ENCODE results near the gene LY86. TPM values are rescaled to one million over a fixed set of nuclear protein-coding genes. Genes with fewer than 3 reads are reported as not detected.

LY86 gene
- total and polyA plus RNA-seq, 10 of the 15 experiments (the other 5 are each of a cell fraction or from before 2014, with no cell fraction given) = 68.2 to 457 (median 128) TPM

DNA sequence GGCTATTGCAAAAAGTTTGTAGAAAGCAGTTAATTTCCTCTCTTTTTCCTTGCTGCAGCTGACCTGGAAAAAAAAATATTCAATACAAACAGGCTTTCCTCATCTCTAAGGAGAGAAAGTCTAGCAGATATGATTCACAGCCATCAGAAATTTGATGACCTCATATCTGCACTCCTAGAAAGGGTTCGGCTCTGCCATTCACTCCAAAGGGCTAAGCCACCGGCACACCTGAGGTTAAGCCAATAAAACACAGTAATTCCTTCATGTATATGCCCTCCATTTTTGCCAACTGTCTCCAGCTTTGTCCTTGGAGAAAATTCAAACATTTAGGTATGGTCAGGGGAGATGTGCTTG, 18.7 kb upstream of the LY86 start:
- peaks cover 2 to 12% of the 10 kb centered on the region in 2 experiments; a peak in 3 of 4 replicates for H3K36me3 ChIP-seq (ENCODE audit: control insufficient read depth in 2 of 2, insufficient read depth in 2 of 2, low read length in 1 of 2)
- H3K4me3 ChIP-seq = no peak overlapping the region
- ATAC-seq (no peak), FAIRE-seq (no peak), DNase-seq (ENCODE audit: low read depth, low spot score) (no peak)
- CTCF ChIA-PET = interaction anchor here (0.6 to 0.9 kb wide), 3 partner anchors 12 to 494 kb away, joined by 3 to 6 read pairs (median 3); no protein-coding TSS in a partner anchor
- RAD21 ChIA-PET (ENCODE audit: unreplicated experiment) = interaction anchor here (1.3 kb wide), 2 partner anchors 11 to 18 kb away, joined by 3 read pairs; no protein-coding TSS in a partner anchor
- H3K9me3 ChIP-seq (replicated peaks; ENCODE audit: control insufficient read depth, insufficient read depth, low read length) = peaks cover 10% of the 10 kb centered on the region
- no peaks in the 10 kb centered on the region for H4K20me1 ChIP-seq (ENCODE audit: control insufficient read depth, insufficient read depth)
- H3K4me1 ChIP-seq (ENCODE audit: control insufficient read depth, insufficient read depth, low read length) = no peaks in the 10 kb centered on the region
- TF ChIP-seq RELA (IDR thresholded peaks at IDR 0.05; ENCODE audit: borderline replicate concordance, partially characterized antibody) (no peak), EED (IDR thresholded peaks at IDR 0.05; ENCODE audit: low read depth) (no peak), CHD2 (IDR thresholded peaks at IDR 0.05; ENCODE audit: borderline replicate concordance, low read depth, low read length) (no peak), FOXK2 (IDR thresholded peaks at IDR 0.05) (no peak), RCOR1 (conservative IDR thresholded peaks at IDR 0.05; ENCODE audit: low read depth, low read length) (no peak), IKZF1 (conservative IDR thresholded peaks at IDR 0.05) (no peak), IKZF2 (IDR thresholded peaks at IDR 0.05) (no peak), CHD4 (IDR thresholded peaks at IDR 0.05) (no peak), PML (IDR thresholded peaks at IDR 0.05; ENCODE audit: low read length) (no peak), SPI1 (IDR thresholded peaks at IDR 0.05; ENCODE audit: borderline replicate concordance, insufficient read depth, low read depth, low read length) (no peak), MYC (IDR thresholded peaks at IDR 0.05; ENCODE audit: insufficient read depth, insufficient read length, insufficient replicate concordance, low read length, severe bottlenecking) (no peak), ZSCAN29 (IDR thresholded peaks at IDR 0.05) (no peak), POU2F2 (IDR thresholded peaks at IDR 0.05; ENCODE audit: borderline replicate concordance, low read depth, low read length) (no peak), BHLHE40 (IDR thresholded peaks at IDR 0.05; ENCODE audit: borderline replicate concordance in 1 of 2, low read depth in 2 of 2, low read length in 1 of 2) (no peak), NRF1 (conservative IDR thresholded peaks at IDR 0.05; ENCODE audit: low read depth, low read length) (no peak), FOS (IDR thresholded peaks at IDR 0.05; ENCODE audit: borderline replicate concordance, extremely low read depth, insufficient read length) (no peak)
- TF ChIP-seq, protein P1, sequence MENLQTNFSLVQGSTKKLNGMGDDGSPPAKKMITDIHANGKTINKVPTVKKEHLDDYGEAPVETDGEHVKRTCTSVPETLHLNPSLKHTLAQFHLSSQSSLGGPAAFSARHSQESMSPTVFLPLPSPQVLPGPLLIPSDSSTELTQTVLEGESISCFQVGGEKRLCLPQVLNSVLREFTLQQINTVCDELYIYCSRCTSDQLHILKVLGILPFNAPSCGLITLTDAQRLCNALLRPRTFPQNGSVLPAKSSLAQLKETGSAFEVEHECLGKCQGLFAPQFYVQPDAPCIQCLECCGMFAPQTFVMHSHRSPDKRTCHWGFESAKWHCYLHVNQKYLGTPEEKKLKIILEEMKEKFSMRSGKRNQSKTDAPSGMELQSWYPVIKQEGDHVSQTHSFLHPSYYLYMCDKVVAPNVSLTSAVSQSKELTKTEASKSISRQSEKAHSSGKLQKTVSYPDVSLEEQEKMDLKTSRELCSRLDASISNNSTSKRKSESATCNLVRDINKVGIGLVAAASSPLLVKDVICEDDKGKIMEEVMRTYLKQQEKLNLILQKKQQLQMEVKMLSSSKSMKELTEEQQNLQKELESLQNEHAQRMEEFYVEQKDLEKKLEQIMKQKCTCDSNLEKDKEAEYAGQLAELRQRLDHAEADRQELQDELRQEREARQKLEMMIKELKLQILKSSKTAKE (IDR thresholded peaks at IDR 0.05; ENCODE audit: low read depth, poor library complexity, severe bottlenecking) = no peak
- TF ChIP-seq, protein P2, sequence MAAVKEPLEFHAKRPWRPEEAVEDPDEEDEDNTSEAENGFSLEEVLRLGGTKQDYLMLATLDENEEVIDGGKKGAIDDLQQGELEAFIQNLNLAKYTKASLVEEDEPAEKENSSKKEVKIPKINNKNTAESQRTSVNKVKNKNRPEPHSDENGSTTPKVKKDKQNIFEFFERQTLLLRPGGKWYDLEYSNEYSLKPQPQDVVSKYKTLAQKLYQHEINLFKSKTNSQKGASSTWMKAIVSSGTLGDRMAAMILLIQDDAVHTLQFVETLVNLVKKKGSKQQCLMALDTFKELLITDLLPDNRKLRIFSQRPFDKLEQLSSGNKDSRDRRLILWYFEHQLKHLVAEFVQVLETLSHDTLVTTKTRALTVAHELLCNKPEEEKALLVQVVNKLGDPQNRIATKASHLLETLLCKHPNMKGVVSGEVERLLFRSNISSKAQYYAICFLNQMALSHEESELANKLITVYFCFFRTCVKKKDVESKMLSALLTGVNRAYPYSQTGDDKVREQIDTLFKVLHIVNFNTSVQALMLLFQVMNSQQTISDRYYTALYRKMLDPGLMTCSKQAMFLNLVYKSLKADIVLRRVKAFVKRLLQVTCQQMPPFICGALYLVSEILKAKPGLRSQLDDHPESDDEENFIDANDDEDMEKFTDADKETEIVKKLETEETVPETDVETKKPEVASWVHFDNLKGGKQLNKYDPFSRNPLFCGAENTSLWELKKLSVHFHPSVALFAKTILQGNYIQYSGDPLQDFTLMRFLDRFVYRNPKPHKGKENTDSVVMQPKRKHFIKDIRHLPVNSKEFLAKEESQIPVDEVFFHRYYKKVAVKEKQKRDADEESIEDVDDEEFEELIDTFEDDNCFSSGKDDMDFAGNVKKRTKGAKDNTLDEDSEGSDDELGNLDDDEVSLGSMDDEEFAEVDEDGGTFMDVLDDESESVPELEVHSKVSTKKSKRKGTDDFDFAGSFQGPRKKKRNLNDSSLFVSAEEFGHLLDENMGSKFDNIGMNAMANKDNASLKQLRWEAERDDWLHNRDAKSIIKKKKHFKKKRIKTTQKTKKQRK (IDR thresholded peaks at IDR 0.05; ENCODE audit: low read depth, low read length) = no peak
- TF ChIP-seq, protein P3, sequence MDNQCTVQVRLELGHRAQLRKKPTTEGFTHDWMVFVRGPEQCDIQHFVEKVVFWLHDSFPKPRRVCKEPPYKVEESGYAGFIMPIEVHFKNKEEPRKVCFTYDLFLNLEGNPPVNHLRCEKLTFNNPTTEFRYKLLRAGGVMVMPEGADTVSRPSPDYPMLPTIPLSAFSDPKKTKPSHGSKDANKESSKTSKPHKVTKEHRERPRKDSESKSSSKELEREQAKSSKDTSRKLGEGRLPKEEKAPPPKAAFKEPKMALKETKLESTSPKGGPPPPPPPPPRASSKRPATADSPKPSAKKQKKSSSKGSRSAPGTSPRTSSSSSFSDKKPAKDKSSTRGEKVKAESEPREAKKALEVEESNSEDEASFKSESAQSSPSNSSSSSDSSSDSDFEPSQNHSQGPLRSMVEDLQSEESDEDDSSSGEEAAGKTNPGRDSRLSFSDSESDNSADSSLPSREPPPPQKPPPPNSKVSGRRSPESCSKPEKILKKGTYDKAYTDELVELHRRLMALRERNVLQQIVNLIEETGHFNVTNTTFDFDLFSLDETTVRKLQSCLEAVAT (IDR thresholded peaks at IDR 0.05) = no peak
- WGBS (ENCODE audit: insufficient coverage, insufficient replicate concordance, low lambda C conversion rate, missing lambda C conversion rate) = 98% methylated on average over 2 of the region's 2 CpGs
- no peak overlapping the region for H3K27ac ChIP-seq (ENCODE audit: control insufficient read depth, insufficient read depth)
- H3K79me2 ChIP-seq (ENCODE audit: control insufficient read depth, insufficient read depth, low read length) = peaks cover 7% of the 10 kb centered on the region
- H3K4me2 ChIP-seq (ENCODE audit: control insufficient read depth, insufficient read depth) = no peak overlapping the region
- H2AFZ ChIP-seq (ENCODE audit: control insufficient read depth, low read depth, low read length) = no peak overlapping the region
- no peaks in the 10 kb centered on the region for H3K27me3 ChIP-seq (replicated peaks in 1 of 2; ENCODE audit: control insufficient read depth in 2 of 2, insufficient read depth in 2 of 2, low read length in 1 of 2)
- SMC1A ChIA-PET (ENCODE audit: uncharacterized antibody, unreplicated experiment) = interaction anchor here (0.6 to 1.3 kb wide), 3 partner anchors 15 to 681 kb away, joined by 4 to 6 read pairs (median 4); no protein-coding TSS in a partner anchor
- no TSS peak for BruUV-seq (replicated peaks)
- in situ Hi-C loops (cut with MboI) = no loop called here
- POLR2A ChIA-PET = no interaction called here
- no peak overlapping the region for H3K9ac ChIP-seq (ENCODE audit: control insufficient read depth, insufficient read depth, low read length)
- intact Hi-C loops (cut with micrococcal nuclease; ENCODE audit: unreplicated experiment) = no loop called here

Data from GM12878 (cell line).